Esophagus squamous epithelium (tissue), 4 donors: ENCODE data around the gene STMN1.

Experiments
- POLR2A ChIP-seq, 4 donors: fragments of 450-650 bp; IDR thresholded peaks; one replicate each; pipeline ENCODE4 v1.6.1; 2017; ENCODE audit warnings: antibody characterized with exemption in 4 of 4, mild to moderate bottlenecking in 4 of 4, moderate library complexity in 3 of 4
- TF ChIP-seq, protein P1 (sequence below), 6 experiments: fragments of 450-650 bp in 4 of 6; fragments of 200-600 bp in 2 of 6; sonication (generic) in 2 of 6; IDR thresholded peaks; one replicate each; pipeline ENCODE4 v1.5.1; 2016 to 2019; ENCODE audit warnings: antibody characterized with exemption in 6 of 6, mild to moderate bottlenecking in 4 of 6, moderate library complexity in 4 of 6

DNA sequence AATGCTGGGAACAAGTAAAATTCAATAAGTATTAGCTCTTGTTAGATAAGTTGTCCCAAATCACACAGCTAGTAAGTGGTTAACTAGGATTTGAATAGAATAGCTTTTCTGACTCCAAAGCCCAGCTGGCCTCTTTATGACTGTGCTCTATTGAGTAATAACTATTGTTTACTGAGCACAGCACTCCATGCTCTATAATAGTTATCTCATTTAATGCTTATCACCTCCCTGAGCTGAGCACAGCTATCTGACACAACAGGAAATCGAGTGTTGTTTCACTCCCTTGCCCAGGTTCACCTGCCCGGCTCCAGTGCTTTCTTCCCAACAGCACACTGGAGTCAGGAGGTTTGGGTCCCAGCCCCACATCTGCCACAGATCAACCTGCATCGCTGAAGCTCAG lies 38.8 kb upstream of the STMN1 start:
- no peak for TF ChIP-seq POLR2A (IDR thresholded peaks at IDR 0.05)
- TF ChIP-seq, protein P1, sequence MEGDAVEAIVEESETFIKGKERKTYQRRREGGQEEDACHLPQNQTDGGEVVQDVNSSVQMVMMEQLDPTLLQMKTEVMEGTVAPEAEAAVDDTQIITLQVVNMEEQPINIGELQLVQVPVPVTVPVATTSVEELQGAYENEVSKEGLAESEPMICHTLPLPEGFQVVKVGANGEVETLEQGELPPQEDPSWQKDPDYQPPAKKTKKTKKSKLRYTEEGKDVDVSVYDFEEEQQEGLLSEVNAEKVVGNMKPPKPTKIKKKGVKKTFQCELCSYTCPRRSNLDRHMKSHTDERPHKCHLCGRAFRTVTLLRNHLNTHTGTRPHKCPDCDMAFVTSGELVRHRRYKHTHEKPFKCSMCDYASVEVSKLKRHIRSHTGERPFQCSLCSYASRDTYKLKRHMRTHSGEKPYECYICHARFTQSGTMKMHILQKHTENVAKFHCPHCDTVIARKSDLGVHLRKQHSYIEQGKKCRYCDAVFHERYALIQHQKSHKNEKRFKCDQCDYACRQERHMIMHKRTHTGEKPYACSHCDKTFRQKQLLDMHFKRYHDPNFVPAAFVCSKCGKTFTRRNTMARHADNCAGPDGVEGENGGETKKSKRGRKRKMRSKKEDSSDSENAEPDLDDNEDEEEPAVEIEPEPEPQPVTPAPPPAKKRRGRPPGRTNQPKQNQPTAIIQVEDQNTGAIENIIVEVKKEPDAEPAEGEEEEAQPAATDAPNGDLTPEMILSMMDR (IDR thresholded peaks at IDR 0.05), result no peak
